H1 (cell line): ENCODE data around the gene SPRED1.

Experiments used
- ATF2 ChIP-seq: IDR thresholded peaks from 2 replicates; pipeline ENCODE4 v1.6.1; 2012; ENCODE audit warnings: low read length, inconsistent platforms
- BACH1 ChIP-seq: IDR thresholded peaks from 2 replicates; pipeline ENCODE4 v1.6.1; 2012; ENCODE audit warnings: low read length, improper control_type of control experiment
- CTCF ChIP-seq, 3 experiments: IDR thresholded peaks; 1 replicate in 2 of 3; 2 replicates in 1 of 3; pipeline versions ENCODE4 v1.5.1 to v1.6.1; 2011; ENCODE audit warnings: low read length in 3 of 3, mild to moderate bottlenecking in 3 of 3, inconsistent platforms in 2 of 3, low read depth in 1 of 3, moderate library complexity in 1 of 3; ENCODE audit not compliant: insufficient read depth in 1 of 3; ENCODE audit errors: control extremely low read depth in 1 of 3
- EZH2 ChIP-seq: fragments of 200-600 bp; sonication (generic); IDR thresholded peaks from 2 replicates; pipeline ENCODE4 v1.7.1; 2012; ENCODE audit warnings: low read depth, mild to moderate bottlenecking, moderate library complexity, low read length, inconsistent platforms; ENCODE audit not compliant: severe bottlenecking
- GABPA ChIP-seq: IDR thresholded peaks from 2 replicates; pipeline ENCODE4 v1.6.1; 2011; ENCODE audit warnings: mild to moderate bottlenecking, low read length, moderate library complexity, borderline replicate concordance; ENCODE audit not compliant: insufficient read depth
- GTF2F1 ChIP-seq: IDR thresholded peaks from 2 replicates; pipeline ENCODE4 v1.6.1; 2012; ENCODE audit warnings: low read depth, low read length, improper control_type of control experiment, borderline replicate concordance
- MAX ChIP-seq: IDR thresholded peaks from 2 replicates; pipeline ENCODE4 v1.6.1; 2012; ENCODE audit warnings: inconsistent platforms
- NANOG ChIP-seq: IDR thresholded peaks from 2 replicates; pipeline ENCODE4 v1.6.1; 2011; ENCODE audit warnings: low read length, low read depth, mild to moderate bottlenecking, inconsistent platforms; ENCODE audit not compliant: insufficient read depth, poor library complexity, severe bottlenecking
- POLR2AphosphoS5 ChIP-seq: IDR thresholded peaks from 2 replicates; pipeline ENCODE4 v1.6.1; 2011; ENCODE audit warnings: low read depth, low read length
- RBBP5 ChIP-seq: IDR thresholded peaks from 2 replicates; pipeline ENCODE4 v1.7.1; 2012; ENCODE audit warnings: low read depth, mild to moderate bottlenecking, inconsistent platforms, low read length, moderate library complexity, borderline replicate concordance
- SP1 ChIP-seq: IDR thresholded peaks from 2 replicates; pipeline ENCODE4 v1.6.1; 2011; ENCODE audit warnings: low read depth, low read length
- SUZ12 ChIP-seq: fragments of 200-600 bp; sonication (generic); IDR thresholded peaks from 2 replicates; pipeline ENCODE4 v1.6.1; 2012; ENCODE audit warnings: mild to moderate bottlenecking, inconsistent platforms, low read length, moderate library complexity, mixed read lengths
- TAF1 ChIP-seq: IDR thresholded peaks from 2 replicates; pipeline ENCODE4 v1.6.1; 2011; ENCODE audit warnings: mild to moderate bottlenecking, low read depth, low read length
- YY1 ChIP-seq: IDR thresholded peaks from 2 replicates; pipeline ENCODE4 v1.6.1; 2011; ENCODE audit warnings: low read depth, mild to moderate bottlenecking, low read length

- no peak for TF ChIP-seq SP1
- no peak for TF ChIP-seq POLR2AphosphoS5
- no peak for TF ChIP-seq EZH2
- TF ChIP-seq CTCF (IDR thresholded peaks at IDR 0.05; ENCODE audit: control extremely low read depth in 1 of 3, insufficient read depth in 1 of 3, low read depth in 1 of 3, low read length in 3 of 3): no peak
- TF ChIP-seq MAX: no peak
- no peak for TF ChIP-seq SUZ12
- TF ChIP-seq YY1: no peak
- no peak for TF ChIP-seq GABPA
- TF ChIP-seq BACH1: no peak
- no peak for TF ChIP-seq NANOG
- TF ChIP-seq RBBP5: no peak
- no peak for TF ChIP-seq TAF1
- no peak for TF ChIP-seq ATF2
- no peak for TF ChIP-seq GTF2F1
Observed at GRCh38 chr15:38231436-38231835, 21.2 kb upstream of the SPRED1 start.
